HCT116 (cell line): ENCODE data around the gene CTIF. TPM values are rescaled to one million over a fixed set of nuclear protein-coding genes. Genes with fewer than 3 reads are reported as not detected.

ENCODE experiments used
- ATAC-seq: fragments of 200-7000 bp; cut with Tn5 transposase; 2 replicates; pipeline ENCODE4 v1.9.1; 2020; ENCODE audit warnings: mild to moderate bottlenecking, moderate library complexity
- BruUV-seq: library from RNA; stranded (reverse); fragments of 400-500 nt; replicated peaks from 2 replicates; lab custom pipeline; 2021; lab: Mats Ljungman, UMichigan
- CTCF ChIA-PET: fragments of 300-600 bp; sonication (Branson Sonifier 250); formaldehyde crosslinking; loops from one replicate; lab custom pipeline; 2021; ENCODE audit warnings: antibody characterized with exemption; lab: Charles Lee
- POLR2A ChIA-PET: fragments of 300-600, 350-600 bp; sonication (Branson Sonifier 250); formaldehyde crosslinking; loops from one replicate; lab custom pipeline; 2021; ENCODE audit warnings: antibody characterized with exemption; lab: Charles Lee
- RAD21 ChIA-PET, 2 experiments: fragments of 300-600 bp; sonication (Branson Sonifier 250); formaldehyde crosslinking; loops; one replicate each; lab custom pipeline; 2023; ENCODE audit warnings: low total read pairs in 2 of 2; ENCODE audit not compliant: uncharacterized antibody in 2 of 2, unreplicated experiment in 2 of 2, low non-redundant PET in 1 of 2; lab: Charles Lee
- DNase-seq: peaks from one replicate; pipeline ENCODE4 v3.0.0-alpha.2; 2010; ENCODE audit warnings: low read depth, low spot score
- H2AFZ ChIP-seq: fragments of 200-600 bp; shearing (Covaris generic), sonication (generic); 2 replicates; pipeline ENCODE4 v1.6.1; 2017; ENCODE audit warnings: low read depth, mixed run types, mixed read lengths, antibody characterized with exemption, low read length; ENCODE audit not compliant: poor library complexity, severe bottlenecking
- H3K27ac ChIP-seq: 2 replicates; pipeline ENCODE4 v1.5.1; 2012; ENCODE audit warnings: low read depth, low read length
- H3K27me3 ChIP-seq: fragments of 200-600 bp; sonication (generic); 2 replicates; pipeline ENCODE4 v1.6.1; 2016; ENCODE audit warnings: mixed run types, low read length, mixed read lengths; ENCODE audit not compliant: insufficient read depth
- H3K36me3 ChIP-seq, 2 experiments: fragments of 200-500 bp in 1 of 2; fragments of 200-600 bp in 1 of 2; sonication (Bioruptor generic) in 1 of 2; sonication (generic) in 1 of 2; 2 replicates each; pipeline versions ENCODE4 v1.5.1 to v1.6.1; 2014 to 2016; ENCODE audit warnings: low read length in 2 of 2, inconsistent platforms in 1 of 2, mixed read lengths in 1 of 2, mixed run types in 1 of 2; ENCODE audit not compliant: insufficient read depth in 2 of 2, control insufficient read depth in 1 of 2
- H3K4me1 ChIP-seq, 2 experiments: fragments of 200-600 bp in 1 of 2; sonication (generic) in 1 of 2; 2 replicates each; pipeline versions ENCODE4 v1.5.1 to v1.6.1; 2012 to 2017; ENCODE audit warnings: low read length in 2 of 2, inconsistent platforms in 1 of 2, mild to moderate bottlenecking in 1 of 2, mixed read lengths in 1 of 2, mixed run types in 1 of 2, moderate library complexity in 1 of 2; ENCODE audit not compliant: insufficient read depth in 2 of 2, control insufficient read depth in 1 of 2
- H3K4me2 ChIP-seq: fragments of 200-600 bp; sonication (generic); 2 replicates; pipeline ENCODE4 v1.6.1; 2017; ENCODE audit warnings: mixed run types, low read length, mixed read lengths
- H3K4me3 ChIP-seq, 2 experiments: fragments of 200-600 bp in 1 of 2; sonication (generic) in 1 of 2; replicated peaks in 1 of 2; 2 replicates each; pipeline ENCODE4 v1.5.1; 2011 to 2016; ENCODE audit warnings: low read length in 2 of 2, control low read depth in 1 of 2, low read depth in 1 of 2, mild to moderate bottlenecking in 1 of 2, mixed read lengths in 1 of 2, mixed run types in 1 of 2
- H3K79me2 ChIP-seq: fragments of 200-600 bp; sonication (generic); 2 replicates; pipeline ENCODE4 v1.6.1; 2017; ENCODE audit warnings: mild to moderate bottlenecking, mixed run types, low read length, moderate library complexity, mixed read lengths; ENCODE audit not compliant: insufficient read depth
- H3K9ac ChIP-seq: fragments of 200-600 bp; sonication (generic); 2 replicates; pipeline ENCODE4 v1.6.1; 2016; ENCODE audit warnings: low read length, mixed read lengths
- H3K9me2 ChIP-seq: fragments of 200-600 bp; sonication (generic), shearing (Covaris generic); 2 replicates; pipeline ENCODE4 v1.6.1; 2017; ENCODE audit warnings: mixed run types, mild to moderate bottlenecking, moderate library complexity; ENCODE audit not compliant: insufficient read depth
- H3K9me3 ChIP-seq, 2 experiments: fragments of 200-500 bp in 1 of 2; fragments of 200-600 bp in 1 of 2; sonication (Bioruptor generic) in 1 of 2; sonication (generic) in 1 of 2; 2 replicates each; pipeline ENCODE4 v1.6.1; 2014 to 2017; ENCODE audit warnings: low read length in 2 of 2, mixed read lengths in 2 of 2, inconsistent platforms in 1 of 2, low read depth in 1 of 2, mild to moderate bottlenecking in 1 of 2, mixed run types in 1 of 2, moderate library complexity in 1 of 2; ENCODE audit not compliant: control insufficient read depth in 1 of 2, insufficient read depth in 1 of 2
- H4K20me1 ChIP-seq: fragments of 200-600 bp; sonication (generic), shearing (Covaris generic); 2 replicates; pipeline ENCODE4 v1.6.1; 2017; ENCODE audit warnings: mixed run types, mild to moderate bottlenecking, moderate library complexity; ENCODE audit not compliant: insufficient read depth
- CBX3 ChIP-seq: IDR thresholded peaks from 2 replicates; pipeline ENCODE4 v1.6.1; 2012; ENCODE audit warnings: low read depth
- CEBPB ChIP-seq: IDR thresholded peaks from 2 replicates; pipeline ENCODE4 v1.6.1; 2012; ENCODE audit warnings: low read depth
- EGR1 ChIP-seq: IDR thresholded peaks from 2 replicates; pipeline ENCODE4 v1.6.1; 2012; ENCODE audit warnings: low read depth
- ELF1 ChIP-seq: IDR thresholded peaks from 2 replicates; pipeline ENCODE4 v1.6.1; 2012; ENCODE audit warnings: low read depth, borderline replicate concordance
- EZH2 ChIP-seq: fragments of 200-600 bp; sonication (generic); IDR thresholded peaks from 2 replicates; pipeline ENCODE4 v1.6.1; 2017; ENCODE audit warnings: antibody characterized with exemption, mixed run types
- FOSL1 ChIP-seq: IDR thresholded peaks from 2 replicates; pipeline ENCODE4 v1.6.1; 2012; ENCODE audit warnings: low read depth
- POLR2A ChIP-seq: IDR thresholded peaks from 2 replicates; pipeline ENCODE4 v1.7.0; 2011; ENCODE audit warnings: borderline replicate concordance; ENCODE audit not compliant: insufficient read depth, insufficient read length; ENCODE audit errors: extremely low read depth
- POLR2AphosphoS5 ChIP-seq: IDR thresholded peaks from 2 replicates; pipeline ENCODE4 v1.6.1; 2011; ENCODE audit warnings: mild to moderate bottlenecking, low read depth, low read length, moderate library complexity
- RAD21 ChIP-seq: IDR thresholded peaks from 2 replicates; pipeline ENCODE4 v1.6.1; 2012; ENCODE audit warnings: low read depth, mild to moderate bottlenecking
- SIN3A ChIP-seq: IDR thresholded peaks from 2 replicates; pipeline ENCODE4 v1.6.1; 2012; ENCODE audit warnings: low read depth
- TCF7L2 ChIP-seq: IDR thresholded peaks from 2 replicates; pipeline ENCODE4 v1.7.0; 2011; ENCODE audit warnings: borderline replicate concordance, inconsistent platforms; ENCODE audit not compliant: insufficient read depth, insufficient read length; ENCODE audit errors: extremely low read depth
- YY1 ChIP-seq: IDR thresholded peaks from 2 replicates; pipeline ENCODE4 v1.6.1; 2011; ENCODE audit warnings: low read length, low read depth, moderate library complexity, mild to moderate bottlenecking; ENCODE audit not compliant: insufficient replicate concordance; ENCODE audit errors: extremely low read depth
- ZFX ChIP-seq: fragments of 450-650 bp; IDR thresholded peaks from 2 replicates; pipeline ENCODE4 v1.6.1; 2017
- ZNF274 ChIP-seq: fragments of 200-500 bp; sonication (Bioruptor generic); IDR thresholded peaks from 2 replicates; pipeline ENCODE4 v1.6.1; 2014; ENCODE audit warnings: mild to moderate bottlenecking, low read depth, low read length, inconsistent platforms
- intact Hi-C: fragments of 100-400 bp; cut with micrococcal nuclease; formaldehyde crosslinking; loops from 2 replicates; pipeline ENCODE4 v1.10.0; 2022
- total RNA-seq: library from RNA; stranded (reverse); gene quantifications from one replicate; pipeline ENCODE4 v1.2.1, GENCODE V29; 2021; ENCODE audit not compliant: unreplicated experiment
- TF ChIP-seq, protein P1 (sequence below): IDR thresholded peaks from 2 replicates; pipeline ENCODE4 v1.6.1; 2011; ENCODE audit warnings: mild to moderate bottlenecking, low read length, moderate library complexity; ENCODE audit not compliant: insufficient replicate concordance; ENCODE audit errors: extremely low read depth
- TF ChIP-seq, protein P2 (sequence below): IDR thresholded peaks from 2 replicates; pipeline ENCODE4 v1.6.1; 2012; ENCODE audit warnings: low read depth

Gene CTIF
- total RNA-seq, 1 experiment from 2014 or later: 19.7 TPM

DNA sequence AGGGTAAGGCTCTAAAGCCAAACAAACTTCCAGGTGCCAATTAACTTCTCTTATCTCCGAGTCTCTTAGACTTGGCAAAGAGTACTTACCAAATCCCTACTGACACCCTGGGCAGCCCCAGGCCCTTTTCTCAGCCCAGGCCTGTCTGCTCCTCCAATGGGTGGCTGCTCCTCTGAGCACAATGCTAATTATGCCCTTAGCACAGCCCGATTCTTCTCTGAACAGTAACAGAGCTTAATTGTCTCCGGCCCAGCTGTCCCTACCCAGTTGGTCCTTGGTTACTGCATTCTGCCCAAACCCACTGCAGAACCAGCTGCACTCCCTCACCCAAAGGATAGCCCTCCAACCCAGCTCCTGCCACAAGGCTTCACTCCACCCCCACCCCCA is 301.7 kb downstream of the CTIF start:
- no peaks in the 10 kb centered on the region for H3K36me3 ChIP-seq
- no peak overlapping the region for H3K9ac ChIP-seq
- peaks cover 20 to 31% of the 10 kb centered on the region in 2 experiments for H3K4me1 ChIP-seq
- no peak for TF ChIP-seq RAD21
- no peak for TF ChIP-seq YY1
- TF ChIP-seq POLR2AphosphoS5: no peak
- TF ChIP-seq ELF1: no peak
- TF ChIP-seq EZH2: no peak
- no peak for TF ChIP-seq ZNF274
- no peak for TF ChIP-seq EGR1
- no peak for TF ChIP-seq ZFX
- no peak for TF ChIP-seq CEBPB
- no peak for TF ChIP-seq CBX3
- TF ChIP-seq SIN3A: no peak
- H3K27ac ChIP-seq: no peak overlapping the region
- ChIA-PET CTCF (no interaction called here), POLR2A (no interaction called here), RAD21 (no interaction called here)
- no peaks in the 10 kb centered on the region for H3K9me3 ChIP-seq
- no peaks in the 10 kb centered on the region for H3K27me3 ChIP-seq
- DNase-seq: no peak
- H3K4me3 ChIP-seq: no peak overlapping the region
- H3K79me2 ChIP-seq: no peaks in the 10 kb centered on the region
- no peaks in the 10 kb centered on the region for H3K9me2 ChIP-seq
- intact Hi-C loops: no loop called here
- BruUV-seq: no TSS peak
- no peak for ATAC-seq
- no peaks in the 10 kb centered on the region for H4K20me1 ChIP-seq
- no peak overlapping the region for H3K4me2 ChIP-seq
- no peak overlapping the region for H2AFZ ChIP-seq

DNA sequence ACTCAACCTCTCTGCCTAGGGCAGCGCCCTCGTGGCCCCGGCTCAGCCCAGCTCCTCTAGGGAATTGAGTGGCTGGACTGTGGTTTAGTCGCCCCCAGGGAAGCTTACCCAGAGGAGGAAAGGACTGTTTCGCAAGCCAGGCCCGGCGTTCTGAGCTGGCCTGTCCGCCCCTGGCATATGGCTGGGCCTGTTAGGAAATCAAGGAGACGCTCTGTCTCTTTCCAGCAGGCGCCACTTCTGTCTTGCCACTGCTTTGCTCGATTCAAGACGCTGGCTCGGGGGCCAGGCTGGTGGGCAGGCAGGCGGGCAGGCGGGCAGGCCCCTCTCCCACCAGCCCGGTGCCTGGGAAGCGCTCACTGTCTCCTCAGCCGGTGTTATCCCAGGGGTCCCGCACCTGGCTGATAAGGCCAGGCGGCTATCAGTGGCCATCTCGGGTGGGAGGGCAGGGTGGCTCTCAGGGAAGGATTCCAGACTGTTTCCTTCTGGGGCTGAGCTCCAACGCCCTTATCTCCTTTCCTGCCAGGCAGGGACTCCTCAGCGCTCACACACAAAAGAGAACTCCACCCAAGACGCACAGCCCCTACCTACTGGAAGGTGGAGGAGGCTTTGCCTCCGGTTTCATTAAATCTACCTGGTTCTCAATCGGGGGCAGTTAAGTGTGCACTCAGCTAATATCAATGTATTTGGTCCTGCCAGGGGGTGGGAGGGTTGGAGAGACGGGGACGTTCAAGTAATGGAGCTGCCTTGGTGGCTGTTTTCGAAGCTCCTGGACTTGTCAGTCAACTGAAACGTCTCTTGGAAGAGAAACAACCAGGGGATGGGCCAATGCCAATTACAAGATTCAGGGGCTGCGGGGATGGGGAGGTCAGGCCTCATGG is 302.8 kb downstream of the CTIF start:
- Histone ChIP-seq H2AFZ (no peak overlapping the region), H3K9ac (no peak overlapping the region), H3K4me1 (peaks cover 20 to 30% of the 10 kb centered on the region in 2 experiments), H3K36me3 (no peaks in the 10 kb centered on the region), H4K20me1 (no peaks in the 10 kb centered on the region), H3K4me3 (no peak overlapping the region), H3K27ac (no peak overlapping the region; the same call in 1 of the 2 replicates), H3K79me2 (no peaks in the 10 kb centered on the region), H3K27me3 (no peaks in the 10 kb centered on the region), H3K9me2 (no peaks in the 10 kb centered on the region), H3K9me3 (no peaks in the 10 kb centered on the region), H3K4me2 (no peak overlapping the region)
- DNase-seq (no peak), ATAC-seq (no peak)
- ChIA-PET RAD21 (no interaction called here), CTCF (no interaction called here), POLR2A (no interaction called here)
- BruUV-seq: no TSS peak
- TF ChIP-seq EGR1 (no peak), FOSL1 (no peak), TCF7L2 (no peak), POLR2A (no peak)
- TF ChIP-seq, protein P1, sequence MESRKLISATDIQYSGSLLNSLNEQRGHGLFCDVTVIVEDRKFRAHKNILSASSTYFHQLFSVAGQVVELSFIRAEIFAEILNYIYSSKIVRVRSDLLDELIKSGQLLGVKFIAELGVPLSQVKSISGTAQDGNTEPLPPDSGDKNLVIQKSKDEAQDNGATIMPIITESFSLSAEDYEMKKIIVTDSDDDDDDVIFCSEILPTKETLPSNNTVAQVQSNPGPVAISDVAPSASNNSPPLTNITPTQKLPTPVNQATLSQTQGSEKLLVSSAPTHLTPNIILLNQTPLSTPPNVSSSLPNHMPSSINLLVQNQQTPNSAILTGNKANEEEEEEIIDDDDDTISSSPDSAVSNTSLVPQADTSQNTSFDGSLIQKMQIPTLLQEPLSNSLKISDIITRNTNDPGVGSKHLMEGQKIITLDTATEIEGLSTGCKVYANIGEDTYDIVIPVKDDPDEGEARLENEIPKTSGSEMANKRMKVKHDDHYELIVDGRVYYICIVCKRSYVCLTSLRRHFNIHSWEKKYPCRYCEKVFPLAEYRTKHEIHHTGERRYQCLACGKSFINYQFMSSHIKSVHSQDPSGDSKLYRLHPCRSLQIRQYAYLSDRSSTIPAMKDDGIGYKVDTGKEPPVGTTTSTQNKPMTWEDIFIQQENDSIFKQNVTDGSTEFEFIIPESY: no peak
- TF ChIP-seq, protein P2, sequence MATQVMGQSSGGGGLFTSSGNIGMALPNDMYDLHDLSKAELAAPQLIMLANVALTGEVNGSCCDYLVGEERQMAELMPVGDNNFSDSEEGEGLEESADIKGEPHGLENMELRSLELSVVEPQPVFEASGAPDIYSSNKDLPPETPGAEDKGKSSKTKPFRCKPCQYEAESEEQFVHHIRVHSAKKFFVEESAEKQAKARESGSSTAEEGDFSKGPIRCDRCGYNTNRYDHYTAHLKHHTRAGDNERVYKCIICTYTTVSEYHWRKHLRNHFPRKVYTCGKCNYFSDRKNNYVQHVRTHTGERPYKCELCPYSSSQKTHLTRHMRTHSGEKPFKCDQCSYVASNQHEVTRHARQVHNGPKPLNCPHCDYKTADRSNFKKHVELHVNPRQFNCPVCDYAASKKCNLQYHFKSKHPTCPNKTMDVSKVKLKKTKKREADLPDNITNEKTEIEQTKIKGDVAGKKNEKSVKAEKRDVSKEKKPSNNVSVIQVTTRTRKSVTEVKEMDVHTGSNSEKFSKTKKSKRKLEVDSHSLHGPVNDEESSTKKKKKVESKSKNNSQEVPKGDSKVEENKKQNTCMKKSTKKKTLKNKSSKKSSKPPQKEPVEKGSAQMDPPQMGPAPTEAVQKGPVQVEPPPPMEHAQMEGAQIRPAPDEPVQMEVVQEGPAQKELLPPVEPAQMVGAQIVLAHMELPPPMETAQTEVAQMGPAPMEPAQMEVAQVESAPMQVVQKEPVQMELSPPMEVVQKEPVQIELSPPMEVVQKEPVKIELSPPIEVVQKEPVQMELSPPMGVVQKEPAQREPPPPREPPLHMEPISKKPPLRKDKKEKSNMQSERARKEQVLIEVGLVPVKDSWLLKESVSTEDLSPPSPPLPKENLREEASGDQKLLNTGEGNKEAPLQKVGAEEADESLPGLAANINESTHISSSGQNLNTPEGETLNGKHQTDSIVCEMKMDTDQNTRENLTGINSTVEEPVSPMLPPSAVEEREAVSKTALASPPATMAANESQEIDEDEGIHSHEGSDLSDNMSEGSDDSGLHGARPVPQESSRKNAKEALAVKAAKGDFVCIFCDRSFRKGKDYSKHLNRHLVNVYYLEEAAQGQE: no peak
- intact Hi-C loops: no loop called here
